NCI-H460 (cell line): ENCODE results near the gene LAIR1. TPM values are rescaled to one million over a fixed set of nuclear protein-coding genes. Genes with fewer than 3 reads are reported as not detected.
"Not testable (repeated sequence)": the region's sequence is repeated elsewhere in the genome, so short reads cannot be mapped to it uniquely, and the experiment has no call there.

ENCODE experiments used
- DNase-seq: peaks from one replicate; pipeline ENCODE4 v3.0.0-alpha.2; 2016; ENCODE audit warnings: low read depth; ENCODE audit errors: extremely low read depth
- total RNA-seq: library from RNA; depleted of rRNA; stranded (reverse); fragments of >200 nt; shearing (Covaris generic); gene quantifications from 2 replicates; pipeline ENCODE4 v1.2.3, GENCODE V29; 2014

Gene LAIR1
- total RNA-seq, 1 experiment from 2014 or later = not detected

DNA sequence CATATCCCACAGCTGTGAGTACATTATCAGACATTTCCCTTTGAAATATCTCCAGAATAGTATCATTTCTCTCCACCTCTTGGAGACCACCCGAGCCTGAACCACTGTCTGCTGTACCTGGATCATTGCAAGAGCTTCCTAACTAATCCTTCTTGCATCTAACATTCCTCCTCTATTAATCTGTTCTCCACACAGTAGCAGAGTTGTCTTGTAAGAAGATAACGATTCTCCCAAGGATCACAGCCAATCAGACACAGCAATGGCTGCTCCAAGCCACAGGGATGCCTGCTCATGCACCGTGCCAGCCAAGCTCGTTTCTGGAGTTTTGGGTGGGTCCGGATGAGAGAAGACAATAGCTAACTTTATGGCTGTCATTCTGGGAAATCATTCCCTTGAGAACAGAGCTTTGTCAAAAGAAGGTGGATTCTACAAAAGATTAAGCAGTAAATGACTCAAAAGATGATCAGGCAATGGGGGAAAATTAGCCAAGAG, 14.5 kb upstream of the LAIR1 start:
- DNase-seq = no peak

DNA sequence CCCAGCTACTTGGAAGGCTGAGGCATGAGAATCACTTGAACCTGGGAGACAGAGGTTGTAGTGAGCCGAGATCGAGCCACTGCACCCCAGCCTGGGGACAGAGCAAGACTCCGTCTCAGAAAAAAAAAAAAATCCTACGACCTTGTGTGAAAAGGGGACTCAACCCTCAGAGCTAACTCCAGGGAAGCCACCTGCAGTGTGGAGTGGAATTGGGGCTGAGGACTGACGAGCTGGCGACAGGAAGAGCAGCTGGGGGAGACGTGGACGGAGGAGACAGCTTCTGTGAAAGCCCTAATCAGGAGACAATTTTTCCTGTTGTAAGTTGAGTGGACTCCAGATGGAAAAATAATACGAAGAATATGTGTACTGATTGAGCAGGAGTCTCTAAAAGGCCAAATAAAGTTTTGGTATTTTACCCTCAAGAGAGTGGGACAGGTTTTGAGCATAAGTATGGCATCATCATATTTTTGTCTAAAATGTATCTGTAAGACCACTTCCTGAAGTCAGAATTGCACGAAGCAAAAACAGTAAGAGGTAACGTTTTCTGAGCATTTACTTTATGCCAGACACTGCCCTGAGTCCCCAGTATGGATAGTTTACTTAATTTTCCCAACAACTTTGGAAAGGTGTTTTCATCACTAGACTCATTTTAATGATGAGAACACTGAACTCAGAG, 12.0 kb upstream of the LAIR1 start:
- DNase-seq = no peak

DNA sequence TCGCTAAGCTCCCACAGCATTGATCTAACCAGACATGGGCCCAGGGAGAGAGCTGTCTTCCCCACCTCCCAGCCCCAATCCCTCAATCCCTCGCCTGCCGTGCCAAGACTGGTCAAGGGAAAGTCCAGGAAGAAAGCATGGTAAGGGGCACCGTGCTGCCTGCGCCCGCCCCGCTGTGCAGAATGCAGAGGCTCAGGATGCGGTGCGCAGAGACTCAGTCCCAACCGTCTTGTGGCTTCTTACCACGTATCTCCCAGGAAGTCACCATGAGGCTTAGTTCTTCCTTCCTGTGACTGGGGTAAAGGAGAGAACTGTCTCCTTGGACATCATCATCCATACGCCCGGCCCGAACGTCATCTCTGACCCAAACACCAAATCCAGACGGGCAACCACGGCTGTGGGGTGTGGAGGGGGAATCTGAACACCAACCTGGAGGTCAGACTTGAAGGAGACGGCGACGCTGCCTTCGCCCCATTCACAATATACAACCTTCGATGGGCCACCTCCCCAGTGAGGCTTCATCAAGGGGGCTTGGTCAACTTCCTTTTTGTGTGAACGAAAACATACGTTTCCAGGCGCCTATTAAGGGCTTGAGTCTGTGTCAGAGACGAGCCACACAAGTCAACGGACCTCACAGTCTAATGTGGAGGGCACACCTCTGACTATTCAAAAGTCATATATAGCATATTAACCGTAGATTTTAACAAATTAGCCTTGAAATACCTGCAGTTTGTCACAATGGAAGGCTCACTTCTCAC, 10.6 kb upstream of the LAIR1 start:
- DNase-seq = not testable (repeated sequence)

DNA sequence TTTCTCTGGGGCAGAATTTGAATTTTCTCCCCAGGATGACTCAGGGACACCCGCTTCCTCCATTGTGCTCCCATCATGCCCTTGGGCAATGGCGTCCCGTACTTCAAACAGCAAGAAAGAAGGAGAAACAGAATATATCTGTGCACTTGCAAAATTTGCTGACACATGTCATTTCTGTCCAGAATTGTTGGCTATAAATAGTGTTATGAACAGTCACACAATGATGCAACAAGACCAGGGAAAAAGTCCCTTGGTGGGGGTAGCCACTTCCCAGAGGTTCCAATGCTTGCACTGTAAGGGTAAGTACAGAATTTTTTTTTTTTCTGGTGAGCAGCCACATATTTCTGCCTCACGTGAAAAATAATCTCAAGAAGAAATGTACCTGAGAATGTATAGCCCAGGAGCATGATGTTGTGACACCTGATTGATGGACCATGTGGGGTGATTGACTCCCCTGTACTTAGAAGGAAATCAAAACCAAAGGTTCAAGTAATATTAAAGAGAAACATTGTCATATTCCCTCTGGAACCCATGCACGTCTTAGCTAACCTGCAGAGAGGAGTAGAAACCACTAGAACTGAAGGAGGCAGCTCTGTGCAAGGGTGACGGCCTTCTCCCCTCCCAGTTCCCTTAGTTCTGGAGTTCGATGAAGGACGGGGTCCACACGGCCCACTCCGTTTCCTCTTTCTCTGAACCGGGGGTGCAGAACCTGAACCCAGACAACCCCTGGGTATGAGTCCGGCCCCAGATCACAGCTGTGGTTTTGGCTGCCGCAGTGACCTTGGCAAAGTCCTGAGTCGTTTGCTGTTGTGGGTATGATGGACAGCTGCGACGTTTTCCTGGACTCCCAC, 9.3 kb upstream of the LAIR1 start:
- no peak for DNase-seq

DNA sequence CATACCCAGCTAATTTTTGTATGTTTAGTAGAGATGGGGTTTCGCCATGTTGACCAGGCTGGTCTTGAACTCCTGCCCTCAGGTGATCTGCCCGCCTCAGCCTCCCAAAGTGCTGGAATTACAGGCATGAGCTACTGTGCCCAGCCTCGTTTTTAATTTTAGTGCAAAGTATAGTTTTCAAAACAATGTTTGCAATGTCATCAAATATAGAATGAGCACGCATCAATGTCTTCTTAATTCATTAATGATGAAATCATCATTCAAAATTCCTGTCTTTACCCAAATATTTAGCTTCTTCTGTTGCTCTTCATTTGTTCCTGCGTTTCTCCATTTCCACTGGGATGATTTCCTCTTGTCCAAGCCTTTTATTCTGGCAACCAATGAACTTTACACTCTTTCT, 6.7 kb upstream of the LAIR1 start:
- DNase-seq = not testable (repeated sequence)

DNA sequence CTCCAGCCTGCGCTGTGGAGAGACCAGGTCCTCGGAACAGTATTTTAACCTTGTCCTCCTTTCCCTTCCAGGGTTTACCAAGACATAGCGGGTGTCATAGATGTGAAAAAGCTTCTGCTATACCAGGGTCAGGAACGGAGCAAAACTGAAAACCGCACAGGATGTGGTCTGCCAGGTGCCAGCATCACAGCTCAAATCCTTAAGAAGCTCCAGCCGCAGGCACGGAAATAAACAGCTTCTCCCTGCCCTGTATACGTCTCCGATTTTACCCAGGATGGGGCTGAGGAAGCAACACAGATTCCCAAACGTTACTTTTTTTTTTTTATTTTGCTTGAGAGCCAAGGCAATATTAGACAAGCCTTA, 5.7 kb upstream of the LAIR1 start:
- DNase-seq = not testable (repeated sequence)

DNA sequence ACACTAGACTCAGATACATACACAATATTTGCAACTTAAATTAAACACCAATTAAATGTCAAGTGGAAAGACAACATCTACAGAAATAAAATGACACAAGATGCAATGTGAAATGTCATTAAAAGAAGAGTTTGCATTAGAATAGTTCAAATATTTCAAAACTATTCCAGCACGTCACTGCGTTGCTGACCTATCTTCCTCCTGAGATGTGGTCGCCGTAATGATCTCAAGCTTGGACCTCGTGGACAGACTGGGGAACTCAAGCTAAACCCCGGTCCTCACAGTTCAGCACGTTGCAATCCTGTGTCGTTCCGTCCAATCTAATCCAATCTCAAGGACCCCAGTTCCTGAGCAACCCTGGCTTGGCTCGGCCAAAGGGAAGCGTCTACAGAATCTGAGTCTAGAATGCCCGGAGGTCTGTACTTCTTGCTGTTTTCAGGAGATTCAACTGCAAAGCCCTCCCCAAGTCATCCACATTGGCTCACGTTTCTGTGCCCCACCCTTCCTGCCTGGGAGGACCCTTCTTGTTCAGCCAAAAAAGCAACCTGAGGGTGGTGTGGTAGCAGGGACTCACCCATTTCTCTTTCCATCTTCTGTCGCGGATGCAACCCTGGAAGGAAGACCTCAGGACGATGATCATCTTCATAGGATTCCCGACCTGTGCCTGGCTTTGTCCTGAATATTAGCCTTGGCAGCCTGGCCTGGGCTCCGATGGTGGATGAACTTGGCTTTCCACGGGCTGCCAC, 5.1 kb upstream of the LAIR1 start:
- not testable (repeated sequence) for DNase-seq

DNA sequence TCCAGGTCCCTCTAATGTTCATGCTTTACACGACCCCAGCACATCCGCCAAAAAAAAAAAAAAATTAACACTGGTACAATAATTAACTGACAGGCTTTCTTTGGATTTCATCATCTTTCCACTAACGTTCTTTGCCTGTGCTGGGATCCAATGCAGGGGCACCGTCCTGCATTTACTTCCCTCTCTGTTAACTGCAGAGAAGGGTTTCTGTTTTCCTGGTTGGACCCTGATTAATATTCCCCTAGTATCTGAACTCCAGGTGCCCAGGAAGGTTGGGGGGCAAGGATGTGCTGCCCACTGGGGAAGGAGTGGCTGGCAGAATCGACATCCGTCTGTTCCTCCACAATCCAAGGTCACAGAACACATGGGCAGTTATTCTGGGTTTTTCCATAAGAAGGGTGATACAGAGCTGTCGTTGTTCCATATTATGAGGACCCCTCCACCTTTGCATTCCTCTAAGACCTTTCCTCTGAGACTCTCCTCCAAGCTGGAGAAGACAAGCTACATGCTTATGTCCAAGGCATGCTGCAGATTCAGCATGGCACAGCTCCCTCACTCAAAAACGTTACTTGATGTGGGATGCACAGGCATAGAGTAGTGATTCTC, 4.5 kb upstream of the LAIR1 start:
- no peak for DNase-seq

DNA sequence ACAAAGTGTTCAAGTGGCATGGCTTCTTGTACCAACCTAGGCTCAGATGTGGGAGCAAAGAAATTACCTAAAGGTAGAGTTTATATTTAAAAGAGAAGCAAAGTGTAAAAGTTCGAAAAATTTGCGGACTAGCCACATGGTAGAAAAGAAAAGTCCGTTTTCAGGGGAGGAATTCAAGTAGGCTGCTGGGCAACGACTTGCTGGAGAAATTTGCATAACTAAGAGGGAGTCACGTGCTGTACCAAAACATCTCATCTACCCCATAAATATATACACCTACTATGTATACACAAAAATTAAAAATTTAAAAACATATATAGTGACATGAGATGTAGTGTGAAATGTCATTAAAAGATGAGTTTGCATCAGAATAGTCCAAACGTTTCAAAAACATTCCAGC, 2.1 kb upstream of the LAIR1 start:
- DNase-seq = no peak

DNA sequence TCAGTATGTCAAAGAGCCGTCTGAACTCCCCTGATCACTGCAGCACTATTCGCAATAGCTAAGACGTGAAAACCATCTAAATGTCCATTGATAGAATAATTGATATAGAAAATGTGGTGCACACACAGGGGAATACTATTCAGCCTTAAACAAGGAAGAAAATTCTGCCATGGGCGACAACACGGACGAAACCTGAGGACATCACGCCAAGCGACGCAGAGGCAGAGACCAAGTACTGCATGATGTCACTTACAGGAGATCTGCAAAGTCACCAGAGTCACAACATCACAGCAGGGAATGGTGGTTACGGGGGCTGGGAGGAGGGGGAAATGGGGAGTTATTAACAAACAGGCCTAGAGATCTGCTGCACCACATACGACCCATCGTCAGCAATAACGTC, 1.1 kb upstream of the LAIR1 start:
- DNase-seq = not testable (repeated sequence)

DNA sequence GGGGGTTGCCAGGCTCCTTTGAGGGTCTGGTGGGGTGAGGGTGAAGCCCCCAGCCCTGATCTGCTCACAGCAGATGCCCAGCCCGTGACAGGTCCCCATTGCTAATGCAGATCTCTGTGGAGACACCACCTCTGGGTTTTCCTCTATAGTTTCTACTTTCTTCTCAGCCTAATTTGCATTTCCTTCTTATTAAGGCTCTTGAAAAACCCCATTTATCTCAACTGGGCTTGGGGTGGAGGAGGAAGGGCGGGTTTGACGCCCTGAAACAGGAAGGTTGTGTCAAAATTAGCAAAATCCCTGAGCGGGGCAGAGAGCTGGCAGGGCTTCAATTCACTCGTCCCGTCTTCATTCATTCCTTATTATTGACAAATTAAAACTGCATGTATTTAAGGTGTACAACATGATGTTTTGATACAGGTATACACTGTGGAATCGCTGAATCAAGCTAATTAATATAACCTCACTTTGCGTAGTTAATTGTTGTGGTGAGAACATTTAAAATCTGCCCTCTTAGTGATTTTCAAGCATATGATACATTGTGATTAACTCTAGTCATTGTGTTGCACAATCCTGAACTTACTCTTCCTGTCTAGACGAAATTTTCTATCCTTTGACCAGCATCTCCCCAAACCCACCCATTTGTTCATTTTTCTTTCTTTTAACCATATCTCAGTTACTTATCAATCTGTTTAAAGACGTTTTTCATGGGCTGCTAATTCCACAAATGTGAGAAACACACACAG, 2.9 kb downstream of the LAIR1 start:
- DNase-seq = not testable (repeated sequence)

DNA sequence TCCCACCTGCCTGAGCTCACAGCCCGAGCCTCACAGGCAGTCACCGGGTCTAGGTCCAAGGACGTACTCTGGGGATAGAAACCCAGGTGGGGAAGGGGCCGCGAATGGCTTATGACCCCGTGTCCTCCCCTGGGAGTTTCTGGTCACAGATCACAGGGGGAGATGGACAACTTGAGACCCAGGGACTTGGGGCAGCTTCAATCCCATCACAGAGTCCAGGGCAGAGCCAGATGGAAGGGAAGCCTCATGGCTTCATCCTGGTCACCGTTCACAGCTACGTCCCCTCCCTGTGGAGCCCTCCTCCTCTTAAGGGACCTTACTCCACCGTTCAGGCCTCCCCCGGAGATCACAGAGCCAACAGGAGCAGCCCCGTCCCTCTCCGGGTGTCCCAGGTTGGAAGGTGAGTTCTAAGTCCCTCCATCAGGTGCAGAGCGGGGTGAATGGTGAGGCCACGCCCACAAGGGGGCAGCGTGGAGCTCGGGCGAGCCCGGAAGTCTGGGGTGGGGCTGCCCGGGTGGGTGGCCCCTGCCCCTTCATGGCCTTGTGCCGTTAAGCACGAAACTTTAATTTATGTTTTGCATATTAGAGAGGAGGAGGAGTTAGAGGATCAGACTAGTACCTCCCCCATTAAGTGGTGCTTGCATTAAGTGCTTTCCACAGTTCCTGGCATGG, 5.4 kb downstream of the LAIR1 start:
- not testable (repeated sequence) for DNase-seq

DNA sequence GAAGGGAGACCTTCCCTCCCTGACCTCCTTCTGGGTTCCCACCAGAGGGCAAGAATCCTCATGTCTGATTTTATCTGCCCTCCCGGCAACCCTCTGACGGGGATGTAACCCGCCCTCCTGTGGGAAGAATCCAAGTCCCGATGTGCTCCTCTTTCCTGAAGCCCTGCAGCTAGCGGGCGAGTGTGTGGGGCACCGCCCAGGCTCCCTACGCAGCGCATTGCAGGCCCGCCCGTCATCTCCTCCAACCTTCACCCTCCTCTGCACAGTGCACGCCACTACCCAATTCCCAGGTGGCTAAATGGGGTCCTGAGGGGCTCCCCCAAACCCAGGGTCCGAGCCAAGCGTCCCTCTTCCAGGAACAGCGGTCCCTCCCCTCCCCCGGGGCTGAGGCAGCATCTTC, 7.3 kb downstream of the LAIR1 start:
- DNase-seq = no peak

DNA sequence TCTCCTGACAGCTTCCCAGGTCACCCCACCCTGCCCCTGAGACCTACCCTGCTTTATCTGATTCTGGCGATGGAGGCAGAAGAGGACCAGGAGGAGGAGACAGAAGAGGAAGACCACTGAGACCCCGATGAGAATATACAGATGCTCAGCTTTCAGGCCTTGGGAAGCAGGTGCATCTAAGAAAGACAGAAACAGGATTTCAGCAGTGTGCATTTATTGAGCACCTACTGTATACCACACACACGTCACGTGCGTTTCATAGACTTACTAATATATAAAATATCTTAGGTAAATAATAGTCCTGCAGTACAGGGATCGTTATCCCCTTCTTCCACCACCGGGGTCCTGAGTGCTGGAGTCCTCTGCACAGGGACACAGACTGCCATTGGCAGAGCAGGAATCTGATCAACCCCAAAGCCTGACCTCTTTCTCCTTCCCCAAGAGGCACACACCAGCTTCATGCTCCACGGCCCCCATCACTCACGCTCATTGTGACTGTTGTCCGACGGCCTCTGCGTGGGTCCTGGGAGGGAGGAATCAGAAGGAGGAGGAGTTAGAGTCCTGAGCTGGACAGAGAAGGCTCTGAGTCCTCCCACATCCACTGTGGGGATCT, 8.2 kb downstream of the LAIR1 start:
- DNase-seq = no peak

DNA sequence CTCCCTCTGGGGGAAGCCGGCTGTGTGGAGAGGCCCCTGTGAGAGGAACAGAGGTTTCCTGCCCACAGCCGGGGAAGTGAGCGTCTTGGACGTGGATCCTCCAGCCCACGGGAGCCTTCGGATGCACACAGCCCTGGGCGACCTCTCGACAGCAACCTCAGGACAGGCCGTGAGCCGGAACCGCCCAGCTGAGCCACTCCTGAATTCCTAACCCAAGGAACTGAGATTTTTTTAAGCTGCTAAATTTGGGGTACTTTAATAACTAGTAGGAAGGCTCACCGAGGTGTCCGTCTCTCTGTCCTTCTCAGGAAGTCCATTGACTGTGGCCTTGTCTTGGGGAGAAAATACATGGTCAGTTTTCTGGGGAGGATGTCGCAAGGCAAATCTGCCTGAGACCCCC, 9.1 kb downstream of the LAIR1 start:
- DNase-seq = no peak

DNA sequence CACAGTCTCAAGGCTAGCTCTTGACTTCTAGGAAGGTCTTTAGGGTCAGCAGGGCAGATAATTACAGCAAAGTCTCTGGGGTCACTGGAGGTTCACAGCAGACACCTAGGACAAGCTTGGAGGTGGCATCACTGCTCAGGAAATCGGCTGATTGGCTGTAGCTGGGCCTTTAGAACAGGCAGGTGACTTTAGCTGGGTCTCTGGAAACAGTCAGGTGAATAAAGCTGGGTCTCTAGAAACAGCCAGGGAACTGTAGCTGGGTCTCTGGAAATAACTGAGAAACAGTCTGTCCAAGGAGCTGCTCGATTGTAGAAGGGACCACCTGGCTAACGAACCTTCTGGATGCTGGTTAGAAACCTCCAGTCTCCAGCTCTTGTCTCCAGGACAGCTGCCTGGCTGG, 10.0 kb downstream of the LAIR1 start:
- DNase-seq = no peak

DNA sequence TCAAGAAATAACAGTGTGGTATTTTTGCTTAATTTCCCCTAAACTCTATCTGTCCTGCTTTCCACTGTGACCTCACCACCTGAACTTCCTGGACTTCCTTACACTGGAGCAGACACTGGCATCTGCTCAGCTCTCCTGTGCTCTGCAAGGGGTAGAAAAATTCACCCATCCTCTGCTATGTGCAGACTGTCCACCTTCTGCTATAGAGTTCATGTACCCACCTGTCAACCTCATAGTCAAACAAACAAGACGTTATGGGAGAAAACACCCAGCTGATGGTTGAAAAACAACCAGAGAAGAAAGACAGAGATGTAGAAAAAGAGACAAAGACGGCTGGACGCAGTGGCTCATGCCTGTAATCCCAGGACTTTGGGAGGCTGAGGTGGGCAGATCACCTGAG, 12.2 kb downstream of the LAIR1 start:
- no peak for DNase-seq

DNA sequence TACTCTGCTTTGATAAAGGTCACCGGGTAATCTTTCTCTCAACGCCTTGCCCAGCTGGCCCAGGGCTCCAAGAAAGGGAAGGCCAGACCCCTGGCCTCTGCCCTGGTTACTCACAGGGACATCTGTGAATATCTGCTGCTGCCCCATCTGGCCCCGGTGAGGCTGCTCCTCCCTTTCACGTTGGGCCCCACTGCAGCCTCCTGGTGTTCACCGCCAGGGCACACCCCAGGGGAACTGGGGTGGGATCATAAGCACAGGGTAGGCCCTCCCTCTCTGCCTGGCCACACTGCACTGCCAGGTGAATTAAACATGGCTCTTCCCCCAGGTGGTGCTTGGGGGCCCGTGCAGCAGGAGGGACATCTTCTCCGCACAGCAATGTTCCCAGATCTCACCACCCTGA, 12.7 kb downstream of the LAIR1 start:
- DNase-seq = no peak

DNA sequence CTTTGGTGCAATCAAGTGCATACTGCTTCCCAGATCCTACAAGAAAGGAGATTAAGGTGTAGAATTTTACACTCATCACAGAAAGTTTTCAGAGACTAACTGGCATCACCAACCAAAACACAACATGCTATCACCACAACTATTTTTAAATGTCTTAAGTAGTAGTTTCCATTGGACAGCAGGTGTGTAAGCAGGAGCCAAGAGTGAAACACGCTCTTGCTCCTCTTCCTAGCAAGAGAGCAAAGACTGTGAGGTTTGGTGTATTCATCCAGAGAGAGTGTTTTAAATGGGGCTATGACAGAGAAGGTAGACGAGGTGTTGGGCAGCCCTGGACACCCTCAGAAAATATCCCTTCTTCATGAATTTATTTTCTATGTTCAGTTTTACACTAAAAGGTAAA, 13.3 kb downstream of the LAIR1 start:
- DNase-seq = no peak
